Neural crest cell (in vitro differentiated cells): ENCODE measurements around the gene XPO6. TPM values are rescaled to one million over a fixed set of nuclear protein-coding genes. Genes with fewer than 3 reads are reported as not detected.

Experiments used
- DNase-seq: peaks from one replicate; pipeline ENCODE4 v3.0.0; 2021; ENCODE audit warnings: low read depth, mixed read lengths, low spot score
- H3K27ac Mint-ChIP-seq: one replicate; pipeline ENCODE4 v1.8.0; 2021; ENCODE audit warnings: mild to moderate bottlenecking, mixed read lengths; ENCODE audit not compliant: unreplicated experiment
- H3K27me3 Mint-ChIP-seq: 2 replicates; pipeline ENCODE4 v1.8.0; 2021; ENCODE audit warnings: low read depth, mild to moderate bottlenecking, mixed read lengths
- H3K36me3 Mint-ChIP-seq: 2 replicates; pipeline ENCODE4 v1.8.0; 2021; ENCODE audit warnings: low read depth, mild to moderate bottlenecking, mixed read lengths
- H3K4me1 Mint-ChIP-seq: 2 replicates; pipeline ENCODE4 v1.8.0; 2021; ENCODE audit warnings: mixed read lengths
- H3K4me3 Mint-ChIP-seq: one replicate; pipeline ENCODE4 v1.8.0; 2021; ENCODE audit warnings: mild to moderate bottlenecking, mixed read lengths
- H3K9me3 Mint-ChIP-seq: 2 replicates; pipeline ENCODE4 v1.8.0; 2021; ENCODE audit warnings: mixed read lengths
- total RNA-seq: library from RNA; stranded (reverse); gene quantifications from 2 replicates; pipeline ENCODE4 v1.2.1, GENCODE V29; 2021
- TF ChIP-seq, protein P1 (sequence below): fragments of 200-600 bp; sonication (generic); conservative IDR thresholded peaks from 2 replicates; pipeline ENCODE4 v1.5.0; 2021; ENCODE audit warnings: antibody characterized with exemption, mild to moderate bottlenecking

The XPO6 gene
- total RNA-seq, 1 donor from 2014 or later: 146 TPM

GRCh38 chr16:28195859-28196258 is 15.9 kb downstream of the XPO6 start:
- H3K9me3 Mint-ChIP-seq: no peaks in the 10 kb centered on the region
- TF ChIP-seq, protein P1, sequence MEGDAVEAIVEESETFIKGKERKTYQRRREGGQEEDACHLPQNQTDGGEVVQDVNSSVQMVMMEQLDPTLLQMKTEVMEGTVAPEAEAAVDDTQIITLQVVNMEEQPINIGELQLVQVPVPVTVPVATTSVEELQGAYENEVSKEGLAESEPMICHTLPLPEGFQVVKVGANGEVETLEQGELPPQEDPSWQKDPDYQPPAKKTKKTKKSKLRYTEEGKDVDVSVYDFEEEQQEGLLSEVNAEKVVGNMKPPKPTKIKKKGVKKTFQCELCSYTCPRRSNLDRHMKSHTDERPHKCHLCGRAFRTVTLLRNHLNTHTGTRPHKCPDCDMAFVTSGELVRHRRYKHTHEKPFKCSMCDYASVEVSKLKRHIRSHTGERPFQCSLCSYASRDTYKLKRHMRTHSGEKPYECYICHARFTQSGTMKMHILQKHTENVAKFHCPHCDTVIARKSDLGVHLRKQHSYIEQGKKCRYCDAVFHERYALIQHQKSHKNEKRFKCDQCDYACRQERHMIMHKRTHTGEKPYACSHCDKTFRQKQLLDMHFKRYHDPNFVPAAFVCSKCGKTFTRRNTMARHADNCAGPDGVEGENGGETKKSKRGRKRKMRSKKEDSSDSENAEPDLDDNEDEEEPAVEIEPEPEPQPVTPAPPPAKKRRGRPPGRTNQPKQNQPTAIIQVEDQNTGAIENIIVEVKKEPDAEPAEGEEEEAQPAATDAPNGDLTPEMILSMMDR: no peak
- no peak for DNase-seq
- H3K27me3 Mint-ChIP-seq: no peaks in the 10 kb centered on the region
- no peak overlapping the region for H3K4me3 Mint-ChIP-seq
- no peak overlapping the region for H3K27ac Mint-ChIP-seq
- peaks cover 18% of the 10 kb centered on the region for H3K4me1 Mint-ChIP-seq
- H3K36me3 Mint-ChIP-seq: peaks cover 15% of the 10 kb centered on the region

DNA sequence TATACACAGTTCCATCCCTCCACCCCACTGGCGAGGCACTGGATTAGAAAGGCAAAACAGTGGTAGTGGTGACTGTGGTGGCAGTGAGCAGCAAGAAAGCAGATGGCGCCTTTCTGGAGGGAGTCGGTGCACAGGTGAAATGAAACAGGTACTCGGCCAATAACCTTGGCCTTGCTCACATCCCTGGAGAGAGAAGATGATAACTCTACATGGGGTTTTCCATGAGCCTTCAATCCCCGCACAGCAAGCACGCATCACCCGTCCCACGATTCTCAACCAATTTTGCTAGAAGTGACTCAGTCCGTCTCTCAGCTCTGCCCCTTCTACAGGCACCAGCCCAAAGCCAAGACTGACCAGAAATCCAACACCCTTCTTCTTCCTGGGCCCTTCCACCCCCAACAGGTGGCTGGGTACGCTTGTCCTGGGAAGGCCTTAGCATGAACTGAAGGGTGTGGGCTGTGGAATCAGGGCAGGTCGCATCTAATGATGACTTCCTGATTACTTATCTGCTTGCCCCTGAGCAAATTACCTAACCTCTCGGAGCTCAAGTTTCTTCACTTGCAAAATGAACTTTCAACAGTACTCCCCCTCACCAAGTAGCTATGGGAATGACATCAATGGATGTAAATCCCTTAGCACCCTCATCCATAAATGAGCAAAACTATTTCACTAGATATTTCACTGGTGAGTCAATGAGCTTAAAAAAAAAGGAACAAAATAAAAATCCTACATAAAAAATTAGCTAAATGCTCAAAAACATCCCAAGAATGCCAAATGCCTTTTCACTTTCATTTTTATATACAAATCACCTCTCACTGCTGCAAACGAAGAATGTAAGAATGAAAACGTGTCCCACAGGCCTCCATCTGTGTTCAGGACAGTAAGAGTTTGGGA is 18.0 kb downstream of the XPO6 start:
- DNase-seq: no peak
- H3K9me3 Mint-ChIP-seq: no peaks in the 10 kb centered on the region
- H3K4me3 Mint-ChIP-seq: no peak overlapping the region
- TF ChIP-seq, protein P1: no peak
- H3K27ac Mint-ChIP-seq: no peak overlapping the region
- H3K4me1 Mint-ChIP-seq: peaks cover 21% of the 10 kb centered on the region
- no peaks in the 10 kb centered on the region for H3K27me3 Mint-ChIP-seq
- peaks cover 13% of the 10 kb centered on the region for H3K36me3 Mint-ChIP-seq

GRCh38 chr16:28192806-28193529 is 18.8 kb downstream of the XPO6 start:
- no peaks in the 10 kb centered on the region for H3K27me3 Mint-ChIP-seq
- peak overlapping the region; percentile 83 for H3K27ac Mint-ChIP-seq
- H3K4me3 Mint-ChIP-seq: no peak overlapping the region
- H3K9me3 Mint-ChIP-seq: no peaks in the 10 kb centered on the region
- H3K4me1 Mint-ChIP-seq: peaks cover 27% of the 10 kb centered on the region
- no peak for DNase-seq
- TF ChIP-seq, protein P1: no peak
- H3K36me3 Mint-ChIP-seq: peaks cover 13% of the 10 kb centered on the region

GRCh38 chr16:28191364-28191960 is 20.3 kb downstream of the XPO6 start:
- H3K4me3 Mint-ChIP-seq: no peak overlapping the region
- H3K27me3 Mint-ChIP-seq: no peaks in the 10 kb centered on the region
- H3K36me3 Mint-ChIP-seq: peaks cover 10% of the 10 kb centered on the region
- H3K27ac Mint-ChIP-seq: no peak overlapping the region
- no peaks in the 10 kb centered on the region for H3K9me3 Mint-ChIP-seq
- no peak for DNase-seq
- TF ChIP-seq, protein P1: no peak
- peaks cover 27% of the 10 kb centered on the region for H3K4me1 Mint-ChIP-seq

GRCh38 chr16:28189245-28189644 is 22.5 kb downstream of the XPO6 start:
- H3K27ac Mint-ChIP-seq: no peak overlapping the region

More at GRCh38 chr16:28189245-28189644, 22.5 kb downstream of the XPO6 start:
- Mint-ChIP-seq H3K36me3 (peaks cover 8% of the 10 kb centered on the region), H3K9me3 (peaks cover 4% of the 10 kb centered on the region), H3K4me1 (peaks cover 22% of the 10 kb centered on the region), H3K4me3 (no peak overlapping the region), H3K27me3 (no peaks in the 10 kb centered on the region)
- DNase-seq: no peak
- TF ChIP-seq, protein P1: no peak
